ENCODE results near the gene MED12L.

Gene MED12L

DNA sequence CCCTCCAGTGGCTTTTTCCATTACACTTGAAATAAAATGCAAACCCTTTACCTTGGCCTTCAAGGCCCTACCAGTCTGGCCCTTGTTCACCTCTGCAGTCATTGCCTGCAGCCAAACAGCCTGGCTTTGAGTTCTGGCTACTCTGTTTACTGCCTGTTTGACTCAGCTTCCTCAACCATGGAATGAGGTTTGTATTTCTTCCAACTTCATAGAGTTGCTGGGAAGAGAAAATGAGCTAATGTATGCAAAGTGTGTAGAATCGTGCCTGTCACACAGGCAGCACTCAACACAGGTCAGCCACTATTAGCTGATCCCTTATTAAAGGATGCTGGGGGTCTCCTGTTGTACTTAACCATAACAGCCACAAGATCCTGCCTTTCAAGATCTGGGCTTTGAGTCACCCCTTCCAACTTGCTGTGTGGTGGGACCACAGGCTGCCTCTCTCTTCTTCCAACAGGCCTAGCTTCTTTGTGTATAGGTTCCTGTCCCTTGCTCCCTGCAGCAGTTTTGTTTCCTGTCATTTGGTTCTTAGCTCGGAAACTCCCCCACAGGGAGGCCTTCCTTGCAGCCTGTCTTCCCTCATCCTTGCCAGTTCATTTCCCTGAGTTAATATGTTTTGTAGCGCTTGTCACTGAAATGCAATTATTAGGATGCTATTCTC lies 6.4 kb downstream of the MED12L start:
- no peak for ATAC-seq
- TF ChIP-seq RARB (CRISPR knock-in tag; IDR thresholded peaks at IDR 0.05) (no peak), PPARA (CRISPR knock-in tag; IDR thresholded peaks at IDR 0.05; ENCODE audit: borderline replicate concordance) (no peak)
- TF ChIP-seq, protein P1, sequence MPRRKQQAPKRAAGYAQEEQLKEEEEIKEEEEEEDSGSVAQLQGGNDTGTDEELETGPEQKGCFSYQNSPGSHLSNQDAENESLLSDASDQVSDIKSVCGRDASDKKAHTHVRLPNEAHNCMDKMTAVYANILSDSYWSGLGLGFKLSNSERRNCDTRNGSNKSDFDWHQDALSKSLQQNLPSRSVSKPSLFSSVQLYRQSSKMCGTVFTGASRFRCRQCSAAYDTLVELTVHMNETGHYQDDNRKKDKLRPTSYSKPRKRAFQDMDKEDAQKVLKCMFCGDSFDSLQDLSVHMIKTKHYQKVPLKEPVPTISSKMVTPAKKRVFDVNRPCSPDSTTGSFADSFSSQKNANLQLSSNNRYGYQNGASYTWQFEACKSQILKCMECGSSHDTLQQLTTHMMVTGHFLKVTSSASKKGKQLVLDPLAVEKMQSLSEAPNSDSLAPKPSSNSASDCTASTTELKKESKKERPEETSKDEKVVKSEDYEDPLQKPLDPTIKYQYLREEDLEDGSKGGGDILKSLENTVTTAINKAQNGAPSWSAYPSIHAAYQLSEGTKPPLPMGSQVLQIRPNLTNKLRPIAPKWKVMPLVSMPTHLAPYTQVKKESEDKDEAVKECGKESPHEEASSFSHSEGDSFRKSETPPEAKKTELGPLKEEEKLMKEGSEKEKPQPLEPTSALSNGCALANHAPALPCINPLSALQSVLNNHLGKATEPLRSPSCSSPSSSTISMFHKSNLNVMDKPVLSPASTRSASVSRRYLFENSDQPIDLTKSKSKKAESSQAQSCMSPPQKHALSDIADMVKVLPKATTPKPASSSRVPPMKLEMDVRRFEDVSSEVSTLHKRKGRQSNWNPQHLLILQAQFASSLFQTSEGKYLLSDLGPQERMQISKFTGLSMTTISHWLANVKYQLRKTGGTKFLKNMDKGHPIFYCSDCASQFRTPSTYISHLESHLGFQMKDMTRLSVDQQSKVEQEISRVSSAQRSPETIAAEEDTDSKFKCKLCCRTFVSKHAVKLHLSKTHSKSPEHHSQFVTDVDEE (CRISPR knock-in tag; IDR thresholded peaks at IDR 0.05) = no peak

DNA sequence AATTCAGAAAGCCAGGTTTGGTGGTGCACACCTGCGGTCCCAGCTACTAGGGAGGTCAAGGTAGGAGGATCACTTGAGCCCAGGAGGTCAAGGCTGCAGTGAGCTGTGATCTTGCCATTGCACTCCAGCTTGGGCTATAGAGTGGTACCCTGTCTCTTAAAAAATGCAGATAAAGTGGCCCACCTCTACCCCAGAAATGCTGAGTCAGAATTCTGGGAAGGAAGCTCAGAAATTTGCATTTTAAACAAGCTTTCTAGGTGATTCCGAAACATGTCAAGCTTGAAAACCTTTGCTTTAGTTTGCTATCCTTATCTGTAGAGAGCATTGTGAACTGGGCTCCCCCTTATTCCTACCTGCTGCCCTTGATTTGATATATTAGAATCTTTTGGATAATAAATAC lies 7.7 kb downstream of the MED12L start:
- no peak for ATAC-seq
- TF ChIP-seq, protein P2, sequence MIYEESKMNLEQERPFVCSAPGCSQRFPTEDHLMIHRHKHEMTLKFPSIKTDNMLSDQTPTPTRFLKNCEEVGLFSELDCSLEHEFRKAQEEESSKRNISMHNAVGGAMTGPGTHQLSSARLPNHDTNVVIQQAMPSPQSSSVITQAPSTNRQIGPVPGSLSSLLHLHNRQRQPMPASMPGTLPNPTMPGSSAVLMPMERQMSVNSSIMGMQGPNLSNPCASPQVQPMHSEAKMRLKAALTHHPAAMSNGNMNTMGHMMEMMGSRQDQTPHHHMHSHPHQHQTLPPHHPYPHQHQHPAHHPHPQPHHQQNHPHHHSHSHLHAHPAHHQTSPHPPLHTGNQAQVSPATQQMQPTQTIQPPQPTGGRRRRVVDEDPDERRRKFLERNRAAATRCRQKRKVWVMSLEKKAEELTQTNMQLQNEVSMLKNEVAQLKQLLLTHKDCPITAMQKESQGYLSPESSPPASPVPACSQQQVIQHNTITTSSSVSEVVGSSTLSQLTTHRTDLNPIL (CRISPR knock-in tag; IDR thresholded peaks at IDR 0.05; ENCODE audit: low read depth) = no peak
- TF ChIP-seq, protein P3, sequence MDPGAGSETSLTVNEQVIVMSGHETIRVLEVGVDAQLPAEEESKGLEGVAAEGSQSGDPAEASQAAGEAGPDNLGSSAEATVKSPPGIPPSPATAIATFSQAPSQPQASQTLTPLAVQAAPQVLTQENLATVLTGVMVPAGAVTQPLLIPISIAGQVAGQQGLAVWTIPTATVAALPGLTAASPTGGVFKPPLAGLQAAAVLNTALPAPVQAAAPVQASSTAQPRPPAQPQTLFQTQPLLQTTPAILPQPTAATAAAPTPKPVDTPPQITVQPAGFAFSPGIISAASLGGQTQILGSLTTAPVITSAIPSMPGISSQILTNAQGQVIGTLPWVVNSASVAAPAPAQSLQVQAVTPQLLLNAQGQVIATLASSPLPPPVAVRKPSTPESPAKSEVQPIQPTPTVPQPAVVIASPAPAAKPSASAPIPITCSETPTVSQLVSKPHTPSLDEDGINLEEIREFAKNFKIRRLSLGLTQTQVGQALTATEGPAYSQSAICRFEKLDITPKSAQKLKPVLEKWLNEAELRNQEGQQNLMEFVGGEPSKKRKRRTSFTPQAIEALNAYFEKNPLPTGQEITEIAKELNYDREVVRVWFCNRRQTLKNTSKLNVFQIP (CRISPR knock-in tag; IDR thresholded peaks at IDR 0.05; ENCODE audit: borderline replicate concordance, low read depth) = no peak
- TF ChIP-seq ZC3H10 (CRISPR knock-in tag; IDR thresholded peaks at IDR 0.05) (no peak), SNAI2 (CRISPR knock-in tag; IDR thresholded peaks at IDR 0.05) (no peak), PPARA (CRISPR knock-in tag; IDR thresholded peaks at IDR 0.05; ENCODE audit: borderline replicate concordance) (no peak), ESRRG (CRISPR knock-in tag; IDR thresholded peaks at IDR 0.05) (no peak), GLIS3 (CRISPR knock-in tag; IDR thresholded peaks at IDR 0.05) (no peak), ZFP30 (CRISPR knock-in tag; IDR thresholded peaks at IDR 0.05) (no peak)

DNA sequence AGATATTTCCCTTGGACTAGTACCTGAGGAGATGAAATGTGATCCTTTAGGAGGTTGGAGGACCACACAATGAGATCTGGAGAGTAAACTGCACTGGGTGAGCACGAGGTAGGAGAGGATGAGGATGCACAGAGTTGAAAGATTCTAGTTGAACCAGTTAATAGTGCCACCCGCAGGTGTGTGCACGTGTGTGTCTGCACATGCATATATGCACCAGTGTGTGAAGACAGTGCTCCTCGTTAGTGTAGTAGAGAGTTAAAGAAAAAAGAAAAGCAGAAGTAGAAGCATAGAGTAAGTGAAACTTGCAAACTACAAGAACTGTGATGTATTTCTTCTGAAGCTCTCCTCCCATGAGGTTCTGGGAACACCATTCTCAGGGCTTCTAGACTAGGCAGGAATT lies 8.4 kb downstream of the MED12L start:
- no peak for ATAC-seq
- TF ChIP-seq ISL1 (CRISPR knock-in tag; IDR thresholded peaks at IDR 0.05) = no peak
- TF ChIP-seq ZFP30 (CRISPR knock-in tag; IDR thresholded peaks at IDR 0.05) = no peak
- TF ChIP-seq CSDC2 (CRISPR knock-in tag; IDR thresholded peaks at IDR 0.05) = no peak
- no peak for TF ChIP-seq ESRRG (CRISPR knock-in tag; IDR thresholded peaks at IDR 0.05)
- TF ChIP-seq, protein P4, sequence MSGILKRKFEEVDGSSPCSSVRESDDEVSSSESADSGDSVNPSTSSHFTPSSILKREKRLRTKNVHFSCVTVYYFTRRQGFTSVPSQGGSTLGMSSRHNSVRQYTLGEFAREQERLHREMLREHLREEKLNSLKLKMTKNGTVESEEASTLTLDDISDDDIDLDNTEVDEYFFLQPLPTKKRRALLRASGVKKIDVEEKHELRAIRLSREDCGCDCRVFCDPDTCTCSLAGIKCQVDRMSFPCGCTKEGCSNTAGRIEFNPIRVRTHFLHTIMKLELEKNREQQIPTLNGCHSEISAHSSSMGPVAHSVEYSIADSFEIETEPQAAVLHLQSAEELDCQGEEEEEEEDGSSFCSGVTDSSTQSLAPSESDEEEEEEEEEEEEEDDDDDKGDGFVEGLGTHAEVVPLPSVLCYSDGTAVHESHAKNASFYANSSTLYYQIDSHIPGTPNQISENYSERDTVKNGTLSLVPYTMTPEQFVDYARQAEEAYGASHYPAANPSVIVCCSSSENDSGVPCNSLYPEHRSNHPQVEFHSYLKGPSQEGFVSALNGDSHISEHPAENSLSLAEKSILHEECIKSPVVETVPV (CRISPR knock-in tag; IDR thresholded peaks at IDR 0.05) = no peak
- no peak for TF ChIP-seq ZNF70 (CRISPR knock-in tag; IDR thresholded peaks at IDR 0.05)

DNA sequence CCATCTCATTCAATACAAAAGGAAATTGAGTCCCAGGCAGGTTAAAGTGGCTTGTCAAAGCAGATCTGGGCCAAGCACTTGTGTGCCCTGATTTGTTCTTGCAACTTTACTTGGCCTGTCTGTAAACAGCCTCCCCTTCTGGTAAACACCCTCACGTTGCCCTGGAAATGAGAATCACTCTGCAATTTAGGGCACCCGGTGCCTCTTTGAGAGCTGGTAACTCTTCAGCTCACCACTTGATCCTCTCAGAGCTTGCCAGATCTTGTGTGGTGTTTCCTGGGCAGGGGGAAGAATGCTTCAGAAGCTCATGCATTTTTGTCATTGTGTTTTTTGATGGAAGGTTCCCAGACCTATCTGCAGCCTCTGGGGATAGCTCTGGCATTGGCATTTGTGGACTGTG lies 11.3 kb downstream of the MED12L start:
- no peak for ATAC-seq
- TF ChIP-seq, protein P3 (CRISPR knock-in tag; IDR thresholded peaks at IDR 0.05; ENCODE audit: borderline replicate concordance, low read depth) = no peak
- TF ChIP-seq ZNF8 (CRISPR knock-in tag; IDR thresholded peaks at IDR 0.05) (no peak), RARB (CRISPR knock-in tag; IDR thresholded peaks at IDR 0.05) (no peak), ZNF70 (CRISPR knock-in tag; IDR thresholded peaks at IDR 0.05) (no peak), ZFP3 (CRISPR knock-in tag; IDR thresholded peaks at IDR 0.05) (no peak), BACH2 (CRISPR knock-in tag; IDR thresholded peaks at IDR 0.05; ENCODE audit: borderline replicate concordance) (no peak), ESRRG (CRISPR knock-in tag; IDR thresholded peaks at IDR 0.05) (no peak), ZC3H10 (CRISPR knock-in tag; IDR thresholded peaks at IDR 0.05) (no peak), CSDC2 (CRISPR knock-in tag; IDR thresholded peaks at IDR 0.05) (no peak), ZNF565 (CRISPR knock-in tag; conservative IDR thresholded peaks at IDR 0.05; ENCODE audit: low read depth) (no peak), ARNTL (CRISPR knock-in tag; IDR thresholded peaks at IDR 0.05; ENCODE audit: borderline replicate concordance, low read depth) (no peak), SNAI2 (CRISPR knock-in tag; IDR thresholded peaks at IDR 0.05) (no peak), ISL1 (CRISPR knock-in tag; IDR thresholded peaks at IDR 0.05) (no peak), ZFP30 (CRISPR knock-in tag; IDR thresholded peaks at IDR 0.05) (no peak), PPARA (CRISPR knock-in tag; IDR thresholded peaks at IDR 0.05; ENCODE audit: borderline replicate concordance) (no peak), OSR1 (CRISPR knock-in tag; IDR thresholded peaks at IDR 0.05) (no peak)
- TF ChIP-seq, protein P2 (CRISPR knock-in tag; IDR thresholded peaks at IDR 0.05; ENCODE audit: low read depth) = no peak
- TF ChIP-seq, protein P1 (CRISPR knock-in tag; IDR thresholded peaks at IDR 0.05) = no peak
